Head of caudate nucleus (tissue), 42 donors: Measurements from ENCODE around the gene TAGAP.

Experiments
- DNase-seq, 42 donors: peaks; one replicate each; pipeline versions ENCODE4 v3.0.0 to v3.0.0-alpha.2; 2020 to 2021; ENCODE audit warnings: mixed read lengths in 7 of 42
- intact Hi-C: fragments of 100-400 bp; cut with DNase I; formaldehyde crosslinking; loops from one replicate; pipeline ENCODE4 v1.15.0; 2022

The TAGAP gene

GRCh38 chr6:159074120-159074684 is 29.4 kb upstream of the TAGAP start:
- intact Hi-C loops, result no loop called here
- DNase-seq, result peak in 37 of 42 donors; percentile 10 to 89 (median 67)

DNA sequence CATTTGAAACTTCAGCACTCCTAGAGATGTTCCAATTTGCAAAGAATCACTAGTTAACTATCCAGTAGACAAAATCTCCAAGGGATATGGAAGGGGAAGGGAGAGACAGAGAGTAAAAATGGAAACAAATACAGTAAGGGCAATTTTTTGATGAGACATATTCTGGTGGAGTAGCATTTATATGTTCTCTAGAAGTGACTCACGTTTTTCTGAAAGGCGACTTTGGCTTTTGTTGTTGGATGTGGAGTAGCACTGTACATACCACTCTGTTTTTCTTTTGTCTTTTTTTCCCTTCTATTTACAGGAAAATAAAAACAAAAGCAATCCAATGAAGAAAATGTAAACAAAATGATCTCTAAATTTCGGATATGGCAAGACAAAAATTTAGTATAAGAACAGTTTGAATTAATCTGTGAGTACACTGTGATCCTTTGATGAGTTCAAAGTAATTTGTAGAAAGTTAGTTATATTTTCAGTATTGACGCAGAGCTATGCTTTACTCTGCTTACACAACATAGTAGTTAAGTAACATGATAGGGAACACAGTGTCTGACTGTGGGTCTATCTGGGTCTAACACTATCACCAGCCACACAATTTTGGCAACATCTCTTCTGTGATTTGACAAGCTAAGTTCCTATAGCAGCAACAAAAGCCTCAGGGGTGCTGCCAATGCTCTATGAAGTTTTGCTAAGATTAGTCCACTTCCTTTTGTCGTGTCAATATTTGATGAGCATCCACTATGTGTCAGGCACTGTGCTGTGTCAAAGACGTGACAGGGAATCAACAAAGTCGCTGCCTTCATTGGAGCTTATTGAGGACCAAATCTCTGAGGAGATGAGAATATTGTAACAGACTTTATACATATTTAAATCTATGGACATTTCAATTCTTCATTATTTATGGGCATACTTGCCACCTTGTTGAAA is 27.3 kb upstream of the TAGAP start:
- DNase-seq, result peak in 1 of 42 donors; percentile 22
- intact Hi-C loops, result no loop called here

- intact Hi-C loops, result no loop called here
- DNase-seq, result peak in 5 of 42 donors; percentile 17 to 43 (median 27)
Measured at GRCh38 chr6:159068904-159069578, 24.2 kb upstream of the TAGAP start.

DNA sequence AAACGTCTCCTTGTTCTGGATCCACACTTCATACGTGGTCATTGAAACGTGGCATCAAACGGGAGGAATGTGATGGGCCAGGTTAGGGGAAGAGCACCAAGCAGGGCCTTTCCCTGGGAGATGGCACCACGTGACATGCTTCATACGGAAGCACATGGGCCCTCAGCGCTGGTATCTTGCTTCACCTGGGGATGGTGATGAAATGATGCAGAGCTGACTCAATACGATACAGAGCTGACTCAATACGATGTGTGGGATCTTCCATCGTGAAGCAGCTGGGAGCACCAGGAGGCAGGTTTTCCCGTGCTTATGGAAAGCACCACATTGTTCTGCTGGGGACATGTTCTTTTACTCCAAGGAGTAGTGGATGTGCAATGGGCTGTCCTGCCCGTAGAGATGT is 22.5 kb upstream of the TAGAP start:
- peak in 2 of 42 donors; percentile 20 to 30 for DNase-seq
- intact Hi-C loops, result no loop called here

DNA sequence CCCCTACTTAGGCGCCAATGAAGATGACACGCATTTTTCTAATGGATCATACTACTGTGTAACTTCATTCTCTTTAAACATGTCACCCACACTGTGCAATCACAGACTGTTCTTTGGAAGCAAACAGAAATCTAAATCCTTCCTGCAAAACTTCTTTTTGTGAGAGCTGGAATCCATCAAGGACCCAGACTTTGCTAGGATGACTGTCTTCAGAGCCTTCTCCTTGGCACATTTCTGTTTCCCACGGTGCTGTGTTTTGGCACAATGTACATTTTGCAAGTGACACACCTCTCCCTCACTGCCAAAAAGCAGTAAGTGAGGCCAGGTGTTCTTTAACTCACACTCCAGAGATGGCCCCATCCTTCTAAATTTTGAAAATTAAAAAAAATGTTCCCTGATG is 21.7 kb upstream of the TAGAP start:
- peak in 1 of 42 donors; percentile 20 for DNase-seq
- intact Hi-C loops, result no loop called here

GRCh38 chr6:159065759-159066329 is 21.1 kb upstream of the TAGAP start:
- peak in 1 of 42 donors; percentile 3 for DNase-seq
- intact Hi-C loops, result no loop called here

DNA sequence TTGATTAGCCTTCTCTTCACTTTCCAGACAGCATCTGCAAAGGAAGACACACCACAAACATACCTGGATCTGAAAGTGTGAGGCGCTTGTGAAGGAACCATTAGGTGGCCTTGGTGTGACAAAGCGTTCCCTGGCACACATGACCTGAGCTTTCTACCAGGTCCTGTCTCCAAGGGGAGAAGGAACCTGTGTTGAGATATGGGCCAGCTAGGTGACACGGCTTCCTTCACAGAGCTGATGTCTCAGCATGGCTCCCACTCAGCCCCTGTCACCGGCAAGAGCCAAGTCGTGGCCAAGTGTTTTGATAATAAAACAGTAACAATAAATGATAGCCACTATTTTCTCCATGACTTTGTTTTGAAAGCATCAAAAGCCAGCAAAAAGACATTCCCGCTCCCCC is 20.3 kb upstream of the TAGAP start:
- intact Hi-C loops, result no loop called here
- DNase-seq, result peak in 1 of 42 donors; percentile 21

DNA sequence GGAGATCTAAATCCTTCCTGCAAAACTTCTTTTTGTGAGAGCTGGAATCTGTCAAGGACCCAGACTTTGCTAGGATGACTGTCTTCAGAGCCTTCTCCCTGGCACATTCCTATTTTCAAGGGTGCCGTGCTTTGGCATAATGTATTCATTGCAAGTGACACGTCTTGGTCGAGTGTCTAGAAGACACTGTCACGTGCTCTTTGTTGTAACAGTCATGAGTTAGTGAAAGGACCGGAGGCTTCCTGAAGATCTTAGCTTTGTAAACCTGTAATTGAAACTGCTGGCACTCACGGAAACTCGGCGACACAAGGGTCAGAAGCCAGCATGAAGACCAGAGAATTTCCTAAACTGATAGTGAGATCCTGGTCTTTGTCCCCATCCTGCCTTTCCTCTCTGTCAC is 19.7 kb upstream of the TAGAP start:
- intact Hi-C loops, result no loop called here
- peak in 1 of 42 donors; percentile 37 for DNase-seq

DNA sequence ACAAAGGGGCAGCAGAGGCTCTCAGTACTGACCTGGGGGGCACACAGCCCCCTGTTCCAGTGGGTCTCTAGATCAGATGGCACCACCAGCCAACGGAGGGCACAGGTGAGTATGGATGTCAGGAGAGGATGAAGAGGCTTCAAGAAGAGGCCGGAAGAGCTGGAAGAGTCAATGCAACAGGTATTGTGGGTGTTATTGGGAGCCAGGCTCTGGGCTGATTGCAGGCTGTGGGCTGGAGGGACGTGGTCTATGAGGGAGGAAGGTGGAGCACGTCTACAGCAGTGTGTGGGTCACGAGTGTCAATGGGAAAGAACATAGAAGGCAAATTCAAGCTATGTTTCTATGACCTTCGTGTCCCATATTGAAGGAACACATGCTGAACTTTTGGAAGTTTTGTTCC is 18.8 kb upstream of the TAGAP start:
- no peak for DNase-seq
- intact Hi-C loops, result no loop called here

GRCh38 chr6:159062976-159063375 is 18.2 kb upstream of the TAGAP start:
- DNase-seq, result peak in 1 of 42 donors; percentile 35
- intact Hi-C loops, result no loop called here

- intact Hi-C loops, result no loop called here
Measured at GRCh38 chr6:159062564-159062945, 17.8 kb upstream of the TAGAP start.

DNA sequence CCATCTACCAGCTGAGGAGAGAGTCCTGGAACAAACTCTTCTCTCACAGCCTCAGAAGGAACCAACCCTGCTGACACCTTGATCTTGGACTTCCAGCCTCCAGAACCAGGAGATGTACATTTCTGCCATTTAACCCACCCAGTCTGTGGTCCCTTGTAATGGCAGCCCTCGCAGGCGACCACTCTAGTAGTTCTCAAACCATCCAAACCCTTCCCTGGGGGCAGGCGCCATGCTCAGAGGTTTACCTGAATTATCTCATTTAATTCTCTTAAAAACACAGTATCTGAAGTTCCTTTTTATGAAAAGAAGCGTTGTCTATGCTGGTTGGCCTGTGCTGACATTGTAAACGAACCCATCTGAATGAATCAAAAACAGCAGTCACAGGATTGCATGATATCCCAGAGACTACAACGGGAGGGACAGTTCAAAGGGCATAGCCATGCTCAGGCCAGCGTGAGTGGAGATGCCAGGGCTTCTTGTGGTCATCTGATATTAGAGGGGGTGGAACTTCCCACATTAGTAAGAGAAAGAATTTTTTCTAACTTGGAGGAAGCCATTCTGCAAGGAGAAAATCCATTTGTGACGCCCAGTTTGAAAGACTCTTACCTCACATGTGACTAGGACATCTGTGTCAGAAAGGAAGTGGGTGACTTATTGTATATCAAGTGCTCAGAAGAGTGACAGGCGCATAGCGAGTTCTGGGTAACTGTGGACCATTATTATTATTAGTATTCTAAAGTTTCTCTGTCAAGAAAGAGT is 17.2 kb upstream of the TAGAP start:
- intact Hi-C loops, result no loop called here
- peak in 1 of 42 donors; percentile 30 for DNase-seq

More at GRCh38 chr6:159062564-159062945, 17.8 kb upstream of the TAGAP start:
- no peak for DNase-seq

DNA sequence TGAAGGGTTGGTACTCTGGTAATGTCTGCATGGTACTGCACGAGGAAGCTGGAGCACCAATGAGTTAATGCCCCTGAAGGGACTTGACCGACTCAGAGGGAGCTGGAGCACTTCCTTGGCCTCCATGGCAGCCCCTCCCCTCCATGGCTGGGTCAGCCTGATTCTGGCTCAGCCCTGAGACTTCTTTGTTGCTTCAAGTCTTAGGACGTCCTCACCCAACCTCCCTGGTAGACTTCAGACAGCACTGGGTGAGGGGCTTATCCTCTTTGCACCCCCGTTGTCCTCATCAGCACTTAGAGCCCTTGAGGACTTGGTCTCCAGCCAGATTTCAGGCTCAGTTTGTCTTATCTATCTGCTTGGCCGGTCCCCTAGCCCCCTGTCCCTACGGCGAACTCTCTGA is 16.4 kb upstream of the TAGAP start:
- intact Hi-C loops, result no loop called here
- DNase-seq, result no peak

DNA sequence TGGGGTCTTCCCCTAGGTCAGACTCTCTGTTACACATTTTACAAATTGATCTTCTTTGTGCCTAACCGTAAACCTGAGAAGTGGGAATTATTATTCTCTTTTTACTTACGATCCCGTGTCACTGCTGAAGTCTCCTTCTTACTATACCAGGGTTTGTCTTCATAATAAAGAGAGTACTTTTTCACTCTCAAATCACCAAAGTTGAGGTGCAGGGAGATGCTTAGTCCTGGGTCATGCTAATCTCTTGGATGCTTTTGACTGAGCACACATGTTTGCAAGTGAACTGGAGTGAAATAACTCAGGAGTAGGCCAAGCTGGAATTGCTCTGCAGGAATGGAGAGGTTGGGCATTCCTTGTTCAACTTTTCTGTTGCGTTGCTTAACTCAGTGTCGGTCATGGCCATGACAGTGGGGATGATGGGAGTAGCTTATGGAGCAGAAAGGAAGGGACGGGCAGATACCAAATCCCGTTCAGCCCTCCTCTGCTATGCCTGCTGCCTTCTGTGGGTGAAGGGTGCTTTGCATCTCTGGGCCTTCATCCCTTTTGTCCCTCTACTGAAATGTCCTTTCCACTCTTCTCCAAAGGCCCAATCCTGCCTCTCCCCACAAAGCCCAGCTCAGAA is 15.2 kb upstream of the TAGAP start:
- no peak for DNase-seq
- intact Hi-C loops, result no loop called here

GRCh38 chr6:159059141-159059540 is 14.3 kb upstream of the TAGAP start:
- DNase-seq, result no peak
- intact Hi-C loops, result no loop called here

DNA sequence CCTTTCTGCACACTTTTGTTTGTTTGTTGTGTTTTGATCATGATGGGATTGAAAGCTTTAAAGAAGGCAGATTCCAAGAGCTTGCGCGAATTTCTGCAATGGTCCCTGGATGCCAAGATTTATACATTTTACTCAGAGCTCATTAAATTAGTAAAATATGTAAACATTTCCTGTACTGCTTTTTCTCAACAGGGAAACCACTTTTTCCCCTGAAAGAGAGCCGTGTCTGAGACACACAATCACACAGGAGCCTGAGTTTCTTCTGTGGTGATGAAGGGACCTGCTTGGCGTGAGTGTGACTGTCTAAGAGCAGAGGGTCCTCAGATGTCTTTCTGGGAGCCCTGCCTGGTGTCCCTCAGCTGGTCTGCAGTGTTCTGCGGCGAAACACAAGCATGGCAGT is 12.1 kb upstream of the TAGAP start:
- intact Hi-C loops, result loop anchor here (1.0 kb wide), 1 partner anchor 12 kb away; no protein-coding TSS in a partner anchor
- DNase-seq, result no peak

- intact Hi-C loops, result loop anchor here (1.0 kb wide), 1 partner anchor 11 kb away; no protein-coding TSS in a partner anchor
- DNase-seq, result no peak
Measured at GRCh38 chr6:159056432-159056831, 11.6 kb upstream of the TAGAP start.

- intact Hi-C loops, result loop anchor here (1.0 kb wide), 1 partner anchor 11 kb away; no protein-coding TSS in a partner anchor
- no peak for DNase-seq
Measured at GRCh38 chr6:159056003-159056402, 11.2 kb upstream of the TAGAP start.
